Upper lobe of left lung (tissue), 6 donors: ENCODE results near the gene RAB11FIP4. TPM values are rescaled to one million over a fixed set of nuclear protein-coding genes. Genes with fewer than 3 reads are reported as not detected.

Experiments used
- ATAC-seq, 2 donors: fragments of 200-7000 bp; cut with Tn5 transposase; one replicate each; pipeline ENCODE4 v1.9.1; 2022; ENCODE audit warnings: mild to moderate bottlenecking in 2 of 2, moderate library complexity in 2 of 2; ENCODE audit not compliant: low FRiP score in 2 of 2
- DNase-seq, 2 donors: peaks; one replicate each; pipeline ENCODE4 v3.0.0-alpha.2; 2019 to 2020
- H3K27ac ChIP-seq, 4 donors: fragments of 200-600 bp; sonication (generic); one replicate each; pipeline ENCODE4 v1.5.1; 2016 to 2019
- H3K27me3 ChIP-seq, 4 donors: fragments of 200-600 bp; sonication (generic); one replicate each; pipeline ENCODE4 v1.5.1; 2017 to 2019
- H3K36me3 ChIP-seq, 4 donors: fragments of 200-600 bp; sonication (generic); one replicate each; pipeline ENCODE4 v1.5.1; 2016 to 2019
- H3K4me1 ChIP-seq, 4 donors: fragments of 200-600 bp; sonication (generic); one replicate each; pipeline ENCODE4 v1.5.1; 2018 to 2019
- H3K4me3 ChIP-seq, 4 donors: fragments of 200-600 bp; sonication (generic); one replicate each; pipeline ENCODE4 v1.5.1; 2017 to 2019; ENCODE audit warnings: mild to moderate bottlenecking in 2 of 4, moderate library complexity in 1 of 4
- H3K9me3 ChIP-seq, 4 donors: fragments of 200-600 bp; sonication (generic); one replicate each; pipeline ENCODE4 v1.5.1; 2018 to 2019
- EP300 ChIP-seq, 4 donors: sonication (generic); formaldehyde crosslinking; IDR thresholded peaks; one replicate each; pipeline ENCODE4 v1.5.1; 2017; ENCODE audit warnings: antibody characterized with exemption in 4 of 4, control low read depth in 2 of 4
- POLR2A ChIP-seq, 4 donors: fragments of 450-650 bp; IDR thresholded peaks; one replicate each; pipeline ENCODE4 v1.5.1; 2016 to 2017; ENCODE audit warnings: antibody characterized with exemption in 4 of 4, mild to moderate bottlenecking in 2 of 4
- POLR2AphosphoS5 ChIP-seq, 2 donors: sonication (generic); formaldehyde crosslinking; IDR thresholded peaks; one replicate each; pipeline ENCODE4 v1.5.1; 2017; ENCODE audit warnings: antibody characterized with exemption in 2 of 2
- WGBS, 2 donors: methylation state at CpG; one replicate each; pipeline ENCODE4 v1.1.5; 2017 to 2018; 5-methylcytosine and 5-hydroxymethylcytosine counted together
- total RNA-seq, 6 donors: library from RNA; depleted of rRNA in 4 of 6; stranded (reverse); fragments of >200 nt in 4 of 6; gene quantifications; one replicate each; pipeline versions ENCODE4 v1.1.0 to v1.2.1, GENCODE V29; 2016 to 2021
- TF ChIP-seq, protein P1 (sequence below), 6 experiments: fragments of 450-650 bp in 4 of 6; fragments of 200-600 bp in 2 of 6; sonication (generic) in 2 of 6; IDR thresholded peaks; one replicate each; pipeline ENCODE4 v1.5.1; 2016 to 2019; ENCODE audit warnings: antibody characterized with exemption in 6 of 6
- donor health status: DM: no; HTN: no; CAD: no; lungs with moderate emphysema.
- donor health status: DM: no; HTN: yes; CAD: no; lungs with severe emphysema.

Gene RAB11FIP4
- total RNA-seq, 6 donors from 2014 or later, result 15.2 to 36.1 (median 23.3) TPM

DNA sequence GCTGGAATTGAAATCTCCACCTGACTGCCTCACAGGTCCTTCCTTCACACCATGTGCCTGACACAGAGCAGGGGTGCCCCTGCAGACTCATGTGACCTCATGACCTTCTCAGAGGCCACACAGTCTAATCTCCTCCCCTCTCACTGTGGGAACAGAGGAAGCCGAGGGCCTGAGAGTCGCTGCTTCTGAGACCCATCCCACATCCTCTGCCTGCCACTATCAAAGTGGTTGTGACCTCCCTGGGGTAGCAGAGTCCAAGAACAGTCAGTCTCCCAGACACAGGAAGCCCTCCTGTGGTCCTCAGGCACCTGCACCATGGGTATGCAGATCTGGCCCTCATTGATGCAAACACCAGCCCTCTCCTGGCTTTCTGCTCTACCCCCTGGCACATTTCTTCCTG lies 78.5 kb downstream of the RAB11FIP4 start:
- no peak for ATAC-seq

DNA sequence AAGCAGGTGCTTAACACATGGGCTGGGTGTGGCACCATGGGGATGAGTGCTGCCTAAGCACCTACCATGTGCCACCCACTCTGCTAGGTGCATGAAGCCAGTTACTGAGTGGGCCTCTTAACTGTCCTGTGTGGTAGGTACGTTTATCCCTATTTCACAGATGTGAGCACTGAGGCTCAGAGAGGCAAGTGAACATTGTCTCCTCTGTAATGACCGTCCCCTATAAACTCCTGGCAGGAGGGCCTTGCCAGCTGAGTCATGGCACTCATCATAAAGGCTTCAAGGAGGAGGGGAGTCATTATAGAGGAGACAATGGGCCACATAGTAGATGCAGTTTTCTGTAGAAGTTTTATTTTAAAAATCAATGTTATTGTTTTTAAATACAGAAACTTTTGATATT lies 79.1 kb downstream of the RAB11FIP4 start:
- ATAC-seq (no peak), DNase-seq (no peak)
- H3K36me3 ChIP-seq, result no peaks in the 10 kb centered on the region
- no peaks in the 10 kb centered on the region for H3K4me1 ChIP-seq
- no peak for TF ChIP-seq POLR2A (IDR thresholded peaks at IDR 0.05)
- TF ChIP-seq EP300 (IDR thresholded peaks at IDR 0.05), result no peak
- H3K27ac ChIP-seq, result no peak overlapping the region
- H3K9me3 ChIP-seq, result no peaks in the 10 kb centered on the region
- no peak overlapping the region for H3K4me3 ChIP-seq
- H3K27me3 ChIP-seq, result no peaks in the 10 kb centered on the region
- WGBS, 2 donors, result 89 to 98% methylated on average over 2 of the region's 2 CpGs

More for the DNA sequence above, 78.5 kb downstream of the RAB11FIP4 start:
- Histone ChIP-seq H3K36me3 (no peaks in the 10 kb centered on the region), H3K4me1 (no peaks in the 10 kb centered on the region), H3K4me3 (no peak overlapping the region), H3K27ac (no peak overlapping the region), H3K27me3 (no peaks in the 10 kb centered on the region), H3K9me3 (no peaks in the 10 kb centered on the region)
- WGBS, 2 donors, result 66 to 73% methylated on average over 2 of the region's 2 CpGs
- no peak for DNase-seq
- TF ChIP-seq, protein P1, sequence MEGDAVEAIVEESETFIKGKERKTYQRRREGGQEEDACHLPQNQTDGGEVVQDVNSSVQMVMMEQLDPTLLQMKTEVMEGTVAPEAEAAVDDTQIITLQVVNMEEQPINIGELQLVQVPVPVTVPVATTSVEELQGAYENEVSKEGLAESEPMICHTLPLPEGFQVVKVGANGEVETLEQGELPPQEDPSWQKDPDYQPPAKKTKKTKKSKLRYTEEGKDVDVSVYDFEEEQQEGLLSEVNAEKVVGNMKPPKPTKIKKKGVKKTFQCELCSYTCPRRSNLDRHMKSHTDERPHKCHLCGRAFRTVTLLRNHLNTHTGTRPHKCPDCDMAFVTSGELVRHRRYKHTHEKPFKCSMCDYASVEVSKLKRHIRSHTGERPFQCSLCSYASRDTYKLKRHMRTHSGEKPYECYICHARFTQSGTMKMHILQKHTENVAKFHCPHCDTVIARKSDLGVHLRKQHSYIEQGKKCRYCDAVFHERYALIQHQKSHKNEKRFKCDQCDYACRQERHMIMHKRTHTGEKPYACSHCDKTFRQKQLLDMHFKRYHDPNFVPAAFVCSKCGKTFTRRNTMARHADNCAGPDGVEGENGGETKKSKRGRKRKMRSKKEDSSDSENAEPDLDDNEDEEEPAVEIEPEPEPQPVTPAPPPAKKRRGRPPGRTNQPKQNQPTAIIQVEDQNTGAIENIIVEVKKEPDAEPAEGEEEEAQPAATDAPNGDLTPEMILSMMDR (IDR thresholded peaks at IDR 0.05), result no peak
- TF ChIP-seq POLR2A (IDR thresholded peaks at IDR 0.05), result no peak
- TF ChIP-seq POLR2AphosphoS5 (IDR thresholded peaks at IDR 0.05), result no peak

GRCh38 chr17:31472137-31472536 lies 80.7 kb downstream of the RAB11FIP4 start:
- no peak for DNase-seq
- Histone ChIP-seq H3K4me3 (no peak overlapping the region), H3K36me3 (no peaks in the 10 kb centered on the region), H3K4me1 (peaks cover 0 to 7% (median 0%) of the 10 kb centered on the region in 4 donors), H3K27me3 (no peaks in the 10 kb centered on the region), H3K27ac (no peak overlapping the region), H3K9me3 (no peaks in the 10 kb centered on the region)
- ATAC-seq, result no peak
- WGBS, 2 donors, result 89 to 98% methylated on average over 9 to 13 of the region's 14 CpGs
- TF ChIP-seq POLR2A (IDR thresholded peaks at IDR 0.05) (no peak), POLR2AphosphoS5 (IDR thresholded peaks at IDR 0.05) (no peak), EP300 (IDR thresholded peaks at IDR 0.05) (no peak)
- TF ChIP-seq, protein P1 (IDR thresholded peaks at IDR 0.05), result no peak

DNA sequence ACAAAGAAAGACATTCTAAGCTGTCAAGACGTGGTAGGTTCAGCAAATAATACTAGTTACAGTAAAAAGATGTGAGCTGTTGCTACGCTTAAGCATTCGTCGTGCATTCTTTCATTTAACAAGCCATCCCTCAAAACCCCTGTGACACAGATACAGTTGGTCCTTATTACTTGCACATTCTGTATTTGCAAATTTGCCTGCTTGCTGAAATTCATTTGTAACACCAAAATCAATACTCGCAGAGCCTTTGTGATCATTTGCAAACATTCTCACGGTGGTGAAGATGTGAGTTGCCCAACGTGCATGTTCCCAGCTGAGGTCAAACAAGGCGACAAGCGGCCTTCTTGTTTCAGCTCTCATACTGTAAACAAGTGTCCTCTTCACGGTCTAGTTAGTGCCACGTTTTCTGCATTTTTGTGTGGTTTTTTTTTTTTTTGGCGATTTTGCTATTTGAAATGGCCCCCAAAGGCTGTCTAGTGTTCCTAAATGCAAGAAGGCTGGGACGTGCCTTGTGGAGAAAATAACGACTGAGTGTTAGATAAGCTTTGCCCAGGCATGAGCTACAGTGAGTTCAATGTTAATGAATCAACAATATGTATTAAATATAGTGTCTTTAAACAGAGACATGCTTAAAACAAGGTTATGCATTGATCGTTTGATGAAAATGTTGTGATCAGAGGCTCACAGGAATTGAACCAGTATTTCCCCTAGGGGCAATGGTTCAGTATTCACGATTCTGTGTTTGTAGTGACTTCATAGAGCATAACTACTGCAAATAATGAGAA lies 84.1 kb downstream of the RAB11FIP4 start:
- ATAC-seq, result no peak
- H3K27ac ChIP-seq, result no peak overlapping the region
- H3K36me3 ChIP-seq, result no peaks in the 10 kb centered on the region
- H3K27me3 ChIP-seq, result no peaks in the 10 kb centered on the region
- WGBS, 2 donors, result 64 to 67% methylated on average over 16 of the region's 16 CpGs
- peaks cover 0 to 7% (median 0%) of the 10 kb centered on the region in 4 donors for H3K4me1 ChIP-seq
- no peaks in the 10 kb centered on the region for H3K9me3 ChIP-seq
- no peak for TF ChIP-seq POLR2AphosphoS5 (IDR thresholded peaks at IDR 0.05)
- no peak for TF ChIP-seq EP300 (IDR thresholded peaks at IDR 0.05)
- TF ChIP-seq, protein P1 (IDR thresholded peaks at IDR 0.05), result no peak
- no peak for TF ChIP-seq POLR2A (IDR thresholded peaks at IDR 0.05)
- DNase-seq, result no peak
- H3K4me3 ChIP-seq, result no peak overlapping the region

DNA sequence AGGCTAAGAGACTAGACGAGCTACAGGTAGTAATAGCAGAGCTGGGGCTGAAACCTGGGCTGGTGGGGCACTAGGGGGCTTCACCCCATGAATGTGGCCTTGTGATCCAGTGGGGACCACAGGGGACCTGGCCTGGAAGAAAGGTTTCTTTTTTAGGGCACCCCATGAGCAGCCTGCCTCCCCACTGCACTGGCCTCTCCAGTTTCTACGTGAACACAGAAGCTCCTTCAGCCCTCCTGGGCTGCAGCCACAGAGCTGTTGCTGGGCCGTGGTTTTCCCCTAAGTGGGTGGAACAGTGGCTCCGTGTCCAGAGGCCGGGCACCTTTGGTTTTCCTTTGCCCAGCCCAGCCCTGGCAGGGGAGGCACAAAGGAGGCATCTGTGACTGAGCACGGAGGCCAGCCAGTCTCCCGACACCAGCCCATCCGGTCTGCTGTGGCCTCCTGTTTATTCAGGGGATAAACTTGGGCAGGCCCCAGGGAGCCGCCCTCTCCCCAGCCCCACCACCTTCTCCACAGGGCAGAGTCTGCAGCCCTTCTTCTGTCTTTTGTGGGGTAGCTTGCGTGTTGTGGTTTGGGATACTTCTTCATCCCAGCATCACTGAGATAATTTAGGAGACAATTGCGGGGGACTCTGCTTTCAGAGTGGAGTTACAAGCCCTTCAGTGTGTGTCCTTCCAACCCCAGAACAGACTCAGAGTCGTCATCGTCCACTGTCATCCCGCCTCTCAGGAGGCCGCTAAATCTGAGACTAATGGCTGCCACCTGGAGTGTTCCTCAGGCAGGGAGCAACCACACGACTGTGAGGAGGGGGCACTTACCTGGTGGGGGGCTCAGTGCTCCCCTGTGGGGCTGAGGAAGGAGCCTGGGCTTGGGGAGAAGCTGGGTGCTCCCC lies 85.3 kb downstream of the RAB11FIP4 start:
- peak in 1 of 2 donors; percentile 32 for ATAC-seq
- WGBS, 2 donors, result 52 to 74% methylated on average over 3 to 16 of the region's 16 CpGs
- no peak for DNase-seq
- H3K4me3 ChIP-seq, result no peak overlapping the region
- no peak for TF ChIP-seq EP300 (IDR thresholded peaks at IDR 0.05)
- TF ChIP-seq, protein P1 (IDR thresholded peaks at IDR 0.05), result no peak
- TF ChIP-seq POLR2AphosphoS5 (IDR thresholded peaks at IDR 0.05), result no peak
- TF ChIP-seq POLR2A (IDR thresholded peaks at IDR 0.05), result no peak
- H3K27me3 ChIP-seq, result no peaks in the 10 kb centered on the region
- no peak overlapping the region for H3K27ac ChIP-seq
- no peaks in the 10 kb centered on the region for H3K36me3 ChIP-seq
- peaks cover 0 to 7% (median 0%) of the 10 kb centered on the region in 4 donors for H3K4me1 ChIP-seq
- no peaks in the 10 kb centered on the region for H3K9me3 ChIP-seq
